HepG2 (cell line): ENCODE results near the gene NEK8. TPM values are rescaled to one million over a fixed set of nuclear protein-coding genes. Genes with fewer than 3 reads are reported as not detected.
A peak's percentile ranks its signal among the peaks of the same experiment; 100 is the strongest.

Source experiments
- GABPB1 ChIP-seq: IDR thresholded peaks from 2 replicates; pipeline ENCODE4 v1.6.1; 2016; ENCODE audit warnings: mild to moderate bottlenecking, missing genetic modification reagents, moderate library complexity, missing compliant biosample characterization
- KMT2B ChIP-seq: IDR thresholded peaks from 2 replicates; pipeline ENCODE4 v1.6.1; 2016; ENCODE audit warnings: missing genetic modification reagents, missing compliant biosample characterization
- SP5 ChIP-seq: IDR thresholded peaks from 2 replicates; pipeline ENCODE4 v1.6.1; 2016; ENCODE audit warnings: low read depth, borderline replicate concordance
- ZSCAN9 ChIP-seq: IDR thresholded peaks from 2 replicates; pipeline ENCODE4 v1.6.1; 2016; ENCODE audit warnings: borderline replicate concordance
- polyA plus RNA-seq, 8 experiments: library from polyadenylated mRNA; depleted of rRNA in 3 of 8; stranded (reverse) in 7 of 8; unstranded in 1 of 8; fragments of >200 nt; fragmentation: Illumina TruSeq in 4 of 8; extraction: Trizol in 4 of 8; gene quantifications; 2 replicates each; pipeline versions ENCODE4 v1.2.1 to v1.2.3, GENCODE V29; 2011 to 2016; ENCODE audit warnings: low read depth in 4 of 8, missing spikeins in 1 of 8, mixed read lengths in 1 of 8; ENCODE audit not compliant: insufficient read depth in 1 of 8
- total RNA-seq, 5 experiments: library from RNA; depleted of rRNA; stranded (reverse); fragments of >200 nt; fragmentation: Illumina TruSeq; extraction: Trizol; gene quantifications; 2 replicates each; pipeline ENCODE4 v1.2.3, GENCODE V29; 2016; ENCODE audit warnings: low read depth in 1 of 5
- TF ChIP-seq, protein P1 (sequence below): sonication (generic); formaldehyde crosslinking; IDR thresholded peaks from 2 replicates; pipeline ENCODE4 v1.4.0; 2020; ENCODE audit warnings: missing genetic modification reagents
- TF ChIP-seq, protein P2 (sequence below): sonication (generic); formaldehyde crosslinking; conservative IDR thresholded peaks from 2 replicates; pipeline ENCODE4 v1.5.0; 2020; ENCODE audit warnings: missing genetic modification reagents
- TF ChIP-seq, protein P3 (sequence below): sonication (generic); formaldehyde crosslinking; IDR thresholded peaks from 2 replicates; pipeline ENCODE4 v1.5.1; 2020; ENCODE audit warnings: mild to moderate bottlenecking, missing genetic modification reagents, moderate library complexity
- TF ChIP-seq, protein P4 (sequence below): fragments of 450-650 bp; IDR thresholded peaks from 2 replicates; pipeline ENCODE4 v1.6.1; 2016
- TF ChIP-seq, protein P5 (sequence below): sonication (generic); formaldehyde crosslinking; IDR thresholded peaks from 2 replicates; pipeline ENCODE4 v1.4.0; 2020; ENCODE audit warnings: missing genetic modification reagents
- TF ChIP-seq, protein P6 (sequence below): IDR thresholded peaks from 2 replicates; pipeline ENCODE4 v1.6.1; 2018; ENCODE audit warnings: missing genetic modification reagents, mild to moderate bottlenecking, missing compliant biosample characterization
- TF ChIP-seq, protein P7 (sequence below): IDR thresholded peaks from 2 replicates; pipeline ENCODE4 v1.6.1; 2016; ENCODE audit warnings: missing compliant biosample characterization, missing genetic modification reagents, borderline replicate concordance
- TF ChIP-seq, protein P8 (sequence below): sonication (generic); formaldehyde crosslinking; IDR thresholded peaks from 2 replicates; pipeline ENCODE4 v1.8.1; 2022; ENCODE audit warnings: mild to moderate bottlenecking, missing genetic modification reagents

The NEK8 gene
- total and polyA plus RNA-seq, 2 of the 13 experiments (the other 11 are each of a cell fraction or from before 2014, with no cell fraction given): 5.8 to 13.5 TPM

DNA sequence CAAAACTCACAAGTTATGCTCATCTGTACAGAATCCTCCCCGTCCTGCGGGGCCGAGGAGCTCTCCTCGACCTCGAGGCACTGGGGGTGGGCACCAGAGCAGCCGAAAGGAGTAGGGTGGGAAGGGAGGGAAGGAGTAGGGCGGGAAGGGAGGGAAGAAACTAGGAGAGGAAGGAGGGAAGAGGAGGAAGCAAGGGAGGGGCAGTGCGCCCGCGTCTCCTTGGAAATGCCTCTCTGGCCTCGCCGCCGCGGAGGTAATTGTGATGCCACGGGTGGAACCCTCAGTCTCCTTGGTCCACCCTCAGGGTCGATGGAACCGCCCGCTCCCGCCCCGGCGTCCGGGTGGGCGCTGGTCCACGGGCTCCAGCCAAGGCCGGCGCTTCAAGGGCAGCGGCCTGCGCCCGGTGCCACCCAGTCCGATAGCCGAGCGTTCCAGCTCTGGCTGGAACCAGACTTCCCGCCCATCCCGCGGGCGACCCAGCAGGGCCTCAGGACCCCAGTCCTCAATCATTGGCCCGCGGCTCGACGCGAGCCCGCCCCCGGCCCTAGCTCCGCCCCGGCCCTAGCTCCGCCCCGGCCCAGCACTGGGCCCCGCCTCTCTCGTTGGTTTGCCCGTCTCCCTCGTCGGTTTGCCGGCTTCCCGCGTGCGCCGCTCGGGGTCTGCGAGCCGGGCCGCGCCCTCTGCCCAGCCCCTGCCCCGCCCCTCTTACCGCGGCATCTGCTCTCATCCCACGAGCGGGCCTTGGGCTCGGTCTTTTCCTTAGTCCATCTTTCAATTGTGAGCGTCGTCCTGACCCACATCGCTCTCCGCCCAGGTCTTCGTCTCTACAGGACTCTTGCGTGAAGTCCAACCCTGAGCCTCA is 17.5 kb upstream of the NEK8 start (continued):
- TF ChIP-seq, protein P1, sequence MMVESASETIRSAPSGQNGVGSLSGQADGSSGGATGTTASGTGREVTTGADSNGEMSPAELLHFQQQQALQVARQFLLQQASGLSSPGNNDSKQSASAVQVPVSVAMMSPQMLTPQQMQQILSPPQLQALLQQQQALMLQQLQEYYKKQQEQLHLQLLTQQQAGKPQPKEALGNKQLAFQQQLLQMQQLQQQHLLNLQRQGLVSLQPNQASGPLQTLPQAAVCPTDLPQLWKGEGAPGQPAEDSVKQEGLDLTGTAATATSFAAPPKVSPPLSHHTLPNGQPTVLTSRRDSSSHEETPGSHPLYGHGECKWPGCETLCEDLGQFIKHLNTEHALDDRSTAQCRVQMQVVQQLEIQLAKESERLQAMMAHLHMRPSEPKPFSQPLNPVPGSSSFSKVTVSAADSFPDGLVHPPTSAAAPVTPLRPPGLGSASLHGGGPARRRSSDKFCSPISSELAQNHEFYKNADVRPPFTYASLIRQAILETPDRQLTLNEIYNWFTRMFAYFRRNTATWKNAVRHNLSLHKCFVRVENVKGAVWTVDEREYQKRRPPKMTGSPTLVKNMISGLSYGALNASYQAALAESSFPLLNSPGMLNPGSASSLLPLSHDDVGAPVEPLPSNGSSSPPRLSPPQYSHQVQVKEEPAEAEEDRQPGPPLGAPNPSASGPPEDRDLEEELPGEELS (CRISPR knock-in tag): peak; percentile 21; the same call in 1 of the 2 replicates
- TF ChIP-seq, protein P2, sequence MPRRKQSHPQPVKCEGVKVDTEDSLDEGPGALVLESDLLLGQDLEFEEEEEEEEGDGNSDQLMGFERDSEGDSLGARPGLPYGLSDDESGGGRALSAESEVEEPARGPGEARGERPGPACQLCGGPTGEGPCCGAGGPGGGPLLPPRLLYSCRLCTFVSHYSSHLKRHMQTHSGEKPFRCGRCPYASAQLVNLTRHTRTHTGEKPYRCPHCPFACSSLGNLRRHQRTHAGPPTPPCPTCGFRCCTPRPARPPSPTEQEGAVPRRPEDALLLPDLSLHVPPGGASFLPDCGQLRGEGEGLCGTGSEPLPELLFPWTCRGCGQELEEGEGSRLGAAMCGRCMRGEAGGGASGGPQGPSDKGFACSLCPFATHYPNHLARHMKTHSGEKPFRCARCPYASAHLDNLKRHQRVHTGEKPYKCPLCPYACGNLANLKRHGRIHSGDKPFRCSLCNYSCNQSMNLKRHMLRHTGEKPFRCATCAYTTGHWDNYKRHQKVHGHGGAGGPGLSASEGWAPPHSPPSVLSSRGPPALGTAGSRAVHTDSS (CRISPR knock-in tag): 0 out of 2 replicates have a peak, but pooled peaks have one; percentile 47
- TF ChIP-seq, protein P3, sequence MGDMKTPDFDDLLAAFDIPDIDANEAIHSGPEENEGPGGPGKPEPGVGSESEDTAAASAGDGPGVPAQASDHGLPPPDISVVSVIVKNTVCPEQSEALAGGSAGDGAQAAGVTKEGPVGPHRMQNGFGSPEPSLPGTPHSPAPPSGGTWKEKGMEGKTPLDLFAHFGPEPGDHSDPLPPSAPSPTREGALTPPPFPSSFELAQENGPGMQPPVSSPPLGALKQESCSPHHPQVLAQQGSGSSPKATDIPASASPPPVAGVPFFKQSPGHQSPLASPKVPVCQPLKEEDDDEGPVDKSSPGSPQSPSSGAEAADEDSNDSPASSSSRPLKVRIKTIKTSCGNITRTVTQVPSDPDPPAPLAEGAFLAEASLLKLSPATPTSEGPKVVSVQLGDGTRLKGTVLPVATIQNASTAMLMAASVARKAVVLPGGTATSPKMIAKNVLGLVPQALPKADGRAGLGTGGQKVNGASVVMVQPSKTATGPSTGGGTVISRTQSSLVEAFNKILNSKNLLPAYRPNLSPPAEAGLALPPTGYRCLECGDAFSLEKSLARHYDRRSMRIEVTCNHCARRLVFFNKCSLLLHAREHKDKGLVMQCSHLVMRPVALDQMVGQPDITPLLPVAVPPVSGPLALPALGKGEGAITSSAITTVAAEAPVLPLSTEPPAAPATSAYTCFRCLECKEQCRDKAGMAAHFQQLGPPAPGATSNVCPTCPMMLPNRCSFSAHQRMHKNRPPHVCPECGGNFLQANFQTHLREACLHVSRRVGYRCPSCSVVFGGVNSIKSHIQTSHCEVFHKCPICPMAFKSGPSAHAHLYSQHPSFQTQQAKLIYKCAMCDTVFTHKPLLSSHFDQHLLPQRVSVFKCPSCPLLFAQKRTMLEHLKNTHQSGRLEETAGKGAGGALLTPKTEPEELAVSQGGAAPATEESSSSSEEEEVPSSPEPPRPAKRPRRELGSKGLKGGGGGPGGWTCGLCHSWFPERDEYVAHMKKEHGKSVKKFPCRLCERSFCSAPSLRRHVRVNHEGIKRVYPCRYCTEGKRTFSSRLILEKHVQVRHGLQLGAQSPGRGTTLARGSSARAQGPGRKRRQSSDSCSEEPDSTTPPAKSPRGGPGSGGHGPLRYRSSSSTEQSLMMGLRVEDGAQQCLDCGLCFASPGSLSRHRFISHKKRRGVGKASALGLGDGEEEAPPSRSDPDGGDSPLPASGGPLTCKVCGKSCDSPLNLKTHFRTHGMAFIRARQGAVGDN: peak; percentile 97
- TF ChIP-seq GABPB1 (peak; percentile 80), ZSCAN9 (CRISPR knock-in tag) (0 out of 2 replicates have a peak, but pooled peaks have one; percentile 24), SP5 (CRISPR knock-in tag) (peak; percentile 45), KMT2B (CRISPR knock-in tag) (peak; percentile 33; the same call in 1 of the 2 replicates)
- TF ChIP-seq, protein P4, sequence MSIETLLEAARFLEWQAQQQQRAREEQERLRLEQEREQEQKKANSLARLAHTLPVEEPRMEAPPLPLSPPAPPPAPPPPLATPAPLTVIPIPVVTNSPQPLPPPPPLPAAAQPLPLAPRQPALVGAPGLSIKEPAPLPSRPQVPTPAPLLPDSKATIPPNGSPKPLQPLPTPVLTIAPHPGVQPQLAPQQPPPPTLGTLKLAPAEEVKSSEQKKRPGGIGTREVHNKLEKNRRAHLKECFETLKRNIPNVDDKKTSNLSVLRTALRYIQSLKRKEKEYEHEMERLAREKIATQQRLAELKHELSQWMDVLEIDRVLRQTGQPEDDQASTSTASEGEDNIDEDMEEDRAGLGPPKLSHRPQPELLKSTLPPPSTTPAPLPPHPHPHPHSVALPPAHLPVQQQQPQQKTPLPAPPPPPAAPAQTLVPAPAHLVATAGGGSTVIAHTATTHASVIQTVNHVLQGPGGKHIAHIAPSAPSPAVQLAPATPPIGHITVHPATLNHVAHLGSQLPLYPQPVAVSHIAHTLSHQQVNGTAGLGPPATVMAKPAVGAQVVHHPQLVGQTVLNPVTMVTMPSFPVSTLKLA: no peak
- TF ChIP-seq, protein P5, sequence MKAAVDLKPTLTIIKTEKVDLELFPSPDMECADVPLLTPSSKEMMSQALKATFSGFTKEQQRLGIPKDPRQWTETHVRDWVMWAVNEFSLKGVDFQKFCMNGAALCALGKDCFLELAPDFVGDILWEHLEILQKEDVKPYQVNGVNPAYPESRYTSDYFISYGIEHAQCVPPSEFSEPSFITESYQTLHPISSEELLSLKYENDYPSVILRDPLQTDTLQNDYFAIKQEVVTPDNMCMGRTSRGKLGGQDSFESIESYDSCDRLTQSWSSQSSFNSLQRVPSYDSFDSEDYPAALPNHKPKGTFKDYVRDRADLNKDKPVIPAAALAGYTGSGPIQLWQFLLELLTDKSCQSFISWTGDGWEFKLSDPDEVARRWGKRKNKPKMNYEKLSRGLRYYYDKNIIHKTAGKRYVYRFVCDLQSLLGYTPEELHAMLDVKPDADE: 0 out of 2 replicates have a peak, but pooled peaks have one; percentile 71
- TF ChIP-seq, protein P6, sequence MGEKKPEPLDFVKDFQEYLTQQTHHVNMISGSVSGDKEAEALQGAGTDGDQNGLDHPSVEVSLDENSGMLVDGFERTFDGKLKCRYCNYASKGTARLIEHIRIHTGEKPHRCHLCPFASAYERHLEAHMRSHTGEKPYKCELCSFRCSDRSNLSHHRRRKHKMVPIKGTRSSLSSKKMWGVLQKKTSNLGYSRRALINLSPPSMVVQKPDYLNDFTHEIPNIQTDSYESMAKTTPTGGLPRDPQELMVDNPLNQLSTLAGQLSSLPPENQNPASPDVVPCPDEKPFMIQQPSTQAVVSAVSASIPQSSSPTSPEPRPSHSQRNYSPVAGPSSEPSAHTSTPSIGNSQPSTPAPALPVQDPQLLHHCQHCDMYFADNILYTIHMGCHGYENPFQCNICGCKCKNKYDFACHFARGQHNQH (CRISPR knock-in tag): peak; percentile 57
- TF ChIP-seq, protein P7, sequence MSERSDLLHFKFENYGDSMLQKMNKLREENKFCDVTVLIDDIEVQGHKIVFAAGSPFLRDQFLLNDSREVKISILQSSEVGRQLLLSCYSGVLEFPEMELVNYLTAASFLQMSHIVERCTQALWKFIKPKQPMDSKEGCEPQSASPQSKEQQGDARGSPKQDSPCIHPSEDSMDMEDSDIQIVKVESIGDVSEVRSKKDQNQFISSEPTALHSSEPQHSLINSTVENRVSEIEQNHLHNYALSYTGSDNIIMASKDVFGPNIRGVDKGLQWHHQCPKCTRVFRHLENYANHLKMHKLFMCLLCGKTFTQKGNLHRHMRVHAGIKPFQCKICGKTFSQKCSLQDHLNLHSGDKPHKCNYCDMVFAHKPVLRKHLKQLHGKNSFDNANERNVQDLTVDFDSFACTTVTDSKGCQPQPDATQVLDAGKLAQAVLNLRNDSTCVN: 0 out of 2 replicates have a peak, but pooled peaks have one; percentile 50
- TF ChIP-seq, protein P8, sequence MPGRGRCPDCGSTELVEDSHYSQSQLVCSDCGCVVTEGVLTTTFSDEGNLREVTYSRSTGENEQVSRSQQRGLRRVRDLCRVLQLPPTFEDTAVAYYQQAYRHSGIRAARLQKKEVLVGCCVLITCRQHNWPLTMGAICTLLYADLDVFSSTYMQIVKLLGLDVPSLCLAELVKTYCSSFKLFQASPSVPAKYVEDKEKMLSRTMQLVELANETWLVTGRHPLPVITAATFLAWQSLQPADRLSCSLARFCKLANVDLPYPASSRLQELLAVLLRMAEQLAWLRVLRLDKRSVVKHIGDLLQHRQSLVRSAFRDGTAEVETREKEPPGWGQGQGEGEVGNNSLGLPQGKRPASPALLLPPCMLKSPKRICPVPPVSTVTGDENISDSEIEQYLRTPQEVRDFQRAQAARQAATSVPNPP (CRISPR knock-in tag): no peak
